GM19372 (cell line): ENCODE measurements around the gene CDH13.

Experiments used
- ATAC-seq: cut with Tn5 transposase; IDR thresholded peaks from one replicate; pipeline ENCODE4 v1.9.1; 2021; ENCODE audit warnings: mild to moderate bottlenecking, low read depth, moderate library complexity; ENCODE audit not compliant: unreplicated experiment

The CDH13 gene

DNA sequence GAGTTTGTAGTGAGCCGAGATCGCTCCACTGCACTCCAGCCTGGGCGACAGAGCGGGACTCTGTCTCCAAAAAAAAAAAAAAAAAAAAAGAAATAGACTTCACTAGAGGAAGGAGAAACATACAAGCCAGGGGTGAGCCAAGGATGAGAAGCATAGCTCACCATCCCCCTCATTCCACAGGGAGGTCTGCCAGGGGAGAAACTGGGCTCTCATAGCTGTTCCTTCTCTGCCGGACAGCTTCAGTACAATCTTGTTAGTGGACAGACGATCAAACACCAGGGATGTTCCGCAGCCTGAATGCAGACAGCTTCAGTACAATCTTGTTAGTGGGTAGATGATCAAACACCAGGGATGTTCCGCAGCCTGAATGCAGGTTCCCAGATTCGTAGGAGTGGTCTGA, 509.6 kb downstream of the CDH13 start:
- no peak for ATAC-seq

DNA sequence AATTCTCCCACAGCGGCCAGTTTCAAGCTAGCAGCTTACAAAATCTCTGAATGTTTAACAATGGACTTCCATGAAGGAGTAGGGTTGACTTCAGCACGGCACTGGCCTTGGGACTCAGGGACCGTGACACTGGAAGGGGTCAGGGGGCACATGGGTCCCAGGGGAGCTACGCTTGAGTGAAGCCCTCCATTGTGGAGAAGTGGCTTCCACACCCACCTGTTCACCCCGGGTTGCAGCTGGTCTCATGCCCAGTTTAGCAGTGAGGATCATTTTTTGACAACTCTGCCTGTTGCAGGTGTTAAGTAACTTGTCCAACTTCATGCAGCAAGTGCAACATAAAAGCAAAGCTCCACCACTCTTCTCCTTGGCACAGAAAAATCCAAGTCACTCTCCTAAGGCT, 510.2 kb downstream of the CDH13 start:
- ATAC-seq = peak; percentile 23

DNA sequence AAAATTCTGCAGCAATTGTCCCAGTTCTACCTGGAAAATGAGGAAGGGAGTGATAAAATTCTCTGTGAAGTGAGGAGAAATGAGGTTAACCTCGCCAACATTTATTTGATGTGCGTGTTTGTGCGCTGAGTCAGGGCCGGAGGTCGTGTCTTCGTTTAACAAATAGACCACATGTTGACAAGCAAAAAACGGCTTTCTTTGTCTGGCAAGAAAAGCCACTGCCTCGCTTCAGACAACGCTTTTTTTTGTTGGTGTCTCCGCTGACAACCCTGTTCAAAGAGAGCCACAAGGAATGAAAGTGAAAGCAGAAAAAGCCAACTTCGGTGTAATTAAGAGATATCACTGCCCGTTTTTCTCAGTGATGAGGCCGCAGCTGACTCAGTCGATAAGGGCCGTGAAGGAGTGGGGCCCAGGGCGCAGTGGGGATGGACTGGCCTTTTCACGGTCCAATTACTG, 510.6 kb downstream of the CDH13 start:
- ATAC-seq = peak; percentile 76

DNA sequence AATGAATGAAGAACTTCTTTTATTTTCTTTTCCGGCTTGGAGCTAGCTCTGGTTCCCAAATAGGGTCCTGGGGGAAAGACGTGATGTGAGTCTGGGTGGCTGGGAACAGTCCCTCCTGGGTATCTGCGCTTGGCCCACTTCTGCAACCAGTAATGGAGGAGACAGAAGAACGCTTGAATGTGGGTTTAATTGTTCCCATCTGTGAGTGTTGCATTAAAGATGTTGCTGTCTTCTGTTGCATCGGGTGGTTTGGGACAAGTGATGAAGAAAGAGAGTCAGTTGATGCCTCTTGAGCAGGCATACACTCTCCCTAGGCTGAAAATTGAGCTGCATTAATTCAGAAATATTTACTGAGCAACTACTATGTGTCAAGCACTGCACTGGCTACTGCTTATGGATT, 511.1 kb downstream of the CDH13 start:
- no peak for ATAC-seq

DNA sequence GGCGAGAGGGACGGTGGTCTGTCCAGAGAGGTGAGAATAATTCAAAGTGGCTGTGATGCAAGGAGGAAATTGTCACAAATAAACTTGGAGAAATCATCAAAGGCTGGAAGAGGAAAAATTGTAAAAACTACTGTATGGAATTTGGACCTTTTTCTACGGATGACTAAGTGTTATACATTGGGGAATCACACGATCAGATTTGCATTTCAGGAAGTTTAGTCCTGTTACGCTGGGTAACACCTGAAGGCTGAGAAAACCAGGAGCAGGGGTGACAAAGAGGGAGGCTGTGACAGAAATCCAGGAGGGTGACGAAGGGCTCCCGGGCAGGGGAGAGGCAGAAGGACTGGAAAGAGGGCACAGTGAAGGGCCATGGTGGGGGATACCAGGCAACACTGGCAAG, 511.7 kb downstream of the CDH13 start:
- no peak for ATAC-seq

DNA sequence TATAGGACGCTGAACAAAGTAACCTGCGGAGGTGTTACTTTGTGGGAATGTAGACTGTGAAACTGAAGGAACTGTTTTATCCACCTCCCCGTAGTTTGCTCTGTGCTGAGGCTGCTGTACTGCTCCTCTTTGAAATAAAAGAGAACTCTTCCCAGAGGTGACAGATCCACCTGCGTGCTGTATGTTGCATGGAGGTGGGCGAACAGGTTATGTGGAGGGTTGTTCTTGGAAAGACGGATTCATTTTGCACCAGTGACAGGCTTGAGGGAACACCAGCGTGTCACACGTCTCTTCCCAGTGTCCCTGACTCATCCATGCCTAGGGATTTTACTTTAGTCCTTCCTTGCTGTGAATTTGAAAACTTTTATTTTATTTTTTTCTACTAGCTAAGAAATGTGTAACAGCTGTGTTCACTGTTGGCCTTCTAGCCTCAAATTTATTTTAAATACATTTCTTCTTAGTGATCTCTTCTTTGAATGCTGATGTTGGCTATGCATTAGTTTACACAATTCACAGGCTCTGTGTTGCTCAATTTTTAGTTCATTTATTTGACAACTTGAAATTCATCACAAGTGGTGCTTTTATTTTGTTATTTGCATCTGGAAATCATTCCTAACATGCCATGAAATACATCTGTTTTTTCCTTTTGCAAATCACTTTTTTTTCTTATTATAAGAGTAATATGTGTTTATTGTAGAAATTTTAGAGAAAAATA, 512.4 kb downstream of the CDH13 start:
- ATAC-seq = no peak

DNA sequence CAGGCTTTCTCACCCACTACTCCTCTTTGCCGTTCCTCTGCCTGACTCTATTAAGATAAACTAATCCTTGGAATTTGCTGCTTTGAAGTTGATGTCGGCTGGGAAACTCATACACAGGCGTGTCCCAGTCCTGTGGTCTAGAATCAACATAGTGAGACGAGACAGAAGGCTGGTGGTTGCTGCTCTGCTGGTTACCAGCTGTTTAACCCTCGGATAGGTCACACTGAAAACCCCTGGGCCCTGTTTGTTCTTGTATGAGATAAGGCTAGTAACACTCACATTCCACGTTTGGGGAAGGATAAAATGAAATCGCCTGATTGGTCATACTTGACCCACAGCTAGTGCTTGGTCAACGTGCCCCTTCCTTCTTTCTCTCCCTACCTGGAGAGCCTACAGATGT, 517.0 kb downstream of the CDH13 start:
- ATAC-seq = no peak

DNA sequence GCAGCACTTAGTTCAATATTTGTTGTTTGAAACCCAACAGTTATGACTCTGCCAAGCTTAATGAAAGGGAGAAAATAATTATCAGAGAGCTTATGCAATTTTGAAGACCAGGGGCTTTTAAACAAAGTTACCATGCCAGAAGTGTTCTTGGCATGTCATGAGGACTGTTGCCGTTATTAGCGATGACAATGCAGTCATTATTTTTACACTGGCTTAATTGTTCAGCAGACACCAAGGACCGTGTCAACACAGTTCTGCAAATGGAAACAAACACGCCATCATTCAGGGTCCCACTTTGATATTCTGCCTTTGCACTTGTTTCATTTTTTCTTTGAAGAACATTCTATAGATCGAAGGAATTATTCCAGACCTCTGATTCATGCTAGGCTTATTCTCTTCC, 518.5 kb downstream of the CDH13 start:
- ATAC-seq = no peak

DNA sequence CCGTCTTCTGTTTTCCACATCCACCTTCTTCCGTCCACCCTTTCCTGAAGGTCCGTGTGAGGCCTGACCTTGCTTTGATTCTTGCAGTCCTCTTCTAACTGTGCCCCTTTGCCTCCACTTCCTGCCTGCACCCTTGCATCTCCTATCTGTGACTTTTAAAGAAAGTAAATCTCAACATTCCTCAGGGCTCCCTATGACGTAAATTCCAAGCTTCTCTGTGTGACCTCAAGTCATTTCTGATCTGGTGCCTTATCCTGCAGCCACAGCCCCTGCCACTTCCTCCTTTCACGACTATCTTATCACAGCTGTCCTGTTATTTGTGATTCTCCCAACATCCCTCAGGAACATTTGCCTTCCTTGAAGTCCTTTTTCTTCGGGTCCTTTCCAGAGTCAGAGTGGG, 520.5 kb downstream of the CDH13 start:
- ATAC-seq = no peak

DNA sequence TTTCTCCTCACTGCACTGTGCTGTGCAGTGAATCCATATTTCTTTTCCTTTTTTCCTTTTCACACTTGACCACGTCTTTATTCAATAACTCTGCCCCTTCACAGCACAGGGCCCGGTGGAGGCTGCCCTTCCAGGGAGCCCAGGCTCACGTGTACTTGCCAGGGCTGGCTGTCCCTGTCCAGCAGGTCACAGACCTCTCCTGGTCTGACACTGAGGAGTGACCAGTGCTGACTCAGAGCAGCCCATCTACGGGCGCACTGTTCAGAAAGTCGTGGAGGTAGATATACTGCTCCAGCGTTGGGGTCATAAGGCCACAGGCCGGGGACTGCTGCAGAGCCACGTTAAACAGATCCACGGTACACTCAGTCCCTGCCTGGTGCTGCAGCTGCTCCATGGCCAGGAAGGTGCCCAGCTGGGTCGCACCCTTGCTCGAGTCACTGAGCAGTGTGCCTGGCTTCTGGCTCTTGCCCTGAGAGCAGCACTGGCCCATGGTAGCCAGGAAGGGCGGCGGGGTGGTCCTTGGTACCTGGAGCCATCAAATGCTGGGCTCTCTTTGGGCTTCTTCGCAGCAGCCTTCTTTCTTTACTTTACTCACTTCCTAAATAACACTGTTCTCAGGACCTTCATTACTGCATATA, 531.7 kb downstream of the CDH13 start:
- no peak for ATAC-seq

DNA sequence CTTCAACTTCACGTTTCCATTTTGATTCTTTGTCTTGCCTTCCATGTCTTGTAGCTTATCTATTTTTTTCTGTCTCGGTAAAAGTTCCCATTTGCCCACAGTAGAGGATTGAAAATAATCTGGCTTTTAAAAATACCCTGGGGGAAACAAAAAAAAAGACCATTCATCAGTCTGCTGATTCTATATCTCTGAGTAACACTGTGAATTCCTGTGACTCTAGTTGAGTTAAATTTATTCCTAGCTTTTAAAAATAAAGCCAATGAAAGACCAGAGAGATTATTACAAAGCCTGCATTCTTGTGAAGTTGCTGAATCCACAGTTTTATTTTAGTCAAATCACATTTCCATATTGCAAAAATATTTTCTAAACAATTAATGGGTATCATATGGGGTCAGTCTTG, 532.3 kb downstream of the CDH13 start:
- ATAC-seq = no peak

DNA sequence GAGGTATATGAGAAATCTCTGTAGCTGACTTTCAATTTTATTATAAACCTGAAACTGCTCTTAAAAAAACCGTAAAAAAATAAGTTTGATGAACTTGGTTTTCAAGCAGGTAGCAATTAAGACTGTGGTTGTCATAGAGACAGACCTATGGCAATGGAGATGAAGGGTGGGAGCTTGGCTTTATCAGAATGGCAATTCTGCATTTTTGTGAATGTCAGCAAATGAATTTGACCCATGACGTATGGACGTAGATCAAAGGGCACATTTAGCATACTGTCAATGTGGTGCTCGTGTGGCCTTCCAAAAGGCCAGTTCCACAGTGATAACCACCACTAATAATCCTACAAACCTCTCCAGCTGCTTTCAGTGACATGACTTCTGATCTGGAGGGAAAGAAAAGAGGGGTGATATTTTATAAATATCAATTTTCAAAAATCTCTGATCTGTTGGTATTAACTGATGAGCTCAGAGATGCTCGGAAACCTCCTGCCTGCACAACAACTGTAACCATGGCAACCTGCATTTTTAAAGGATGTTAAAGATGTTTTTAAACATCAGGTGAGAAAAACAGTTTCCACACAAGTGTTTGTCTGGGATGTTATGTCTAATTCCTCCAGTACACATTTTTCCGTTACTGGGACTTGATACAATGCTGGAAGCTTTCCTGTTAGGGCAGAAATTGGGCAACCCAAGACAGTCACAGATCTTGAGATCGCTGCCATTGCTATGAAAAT, 533.7 kb downstream of the CDH13 start:
- no peak for ATAC-seq

DNA sequence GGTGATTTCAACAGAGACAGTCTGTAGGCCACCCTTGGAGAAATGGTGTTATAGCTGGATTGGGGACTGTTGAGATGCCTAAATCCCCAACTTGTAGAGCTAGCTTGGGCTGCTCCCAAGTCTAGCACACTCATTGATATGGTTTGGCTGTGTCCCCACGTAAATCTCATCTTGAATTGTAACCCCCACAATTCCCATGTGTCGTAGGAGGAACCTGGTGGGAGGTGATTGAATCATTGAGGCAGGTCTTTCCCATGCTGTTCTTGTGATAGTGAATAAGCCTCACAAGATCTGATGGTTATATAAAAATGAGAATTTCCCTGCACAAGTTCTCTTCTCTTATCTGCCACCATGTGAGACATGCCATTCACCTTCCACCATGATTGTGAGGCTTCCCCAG, 536.0 kb downstream of the CDH13 start:
- no peak for ATAC-seq

DNA sequence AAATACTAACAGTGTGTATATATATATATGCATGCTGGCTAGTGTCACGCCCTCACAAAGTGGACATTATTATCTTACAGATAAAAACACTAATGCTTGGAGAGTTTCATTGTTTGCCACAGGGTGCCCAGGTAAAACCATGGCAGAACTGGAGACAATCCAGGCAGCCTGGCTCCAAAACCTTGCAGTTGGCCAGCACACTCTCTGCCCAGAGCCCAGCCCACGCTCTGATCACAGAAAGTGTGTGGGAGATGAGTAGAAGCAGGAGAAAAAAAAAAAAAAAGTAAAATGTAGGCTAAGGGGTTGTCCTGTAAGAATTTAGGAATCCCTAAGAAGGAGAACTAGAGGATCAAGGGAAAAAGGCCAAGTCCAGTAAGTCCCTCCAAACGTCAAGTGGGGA, 538.0 kb downstream of the CDH13 start:
- ATAC-seq = no peak

DNA sequence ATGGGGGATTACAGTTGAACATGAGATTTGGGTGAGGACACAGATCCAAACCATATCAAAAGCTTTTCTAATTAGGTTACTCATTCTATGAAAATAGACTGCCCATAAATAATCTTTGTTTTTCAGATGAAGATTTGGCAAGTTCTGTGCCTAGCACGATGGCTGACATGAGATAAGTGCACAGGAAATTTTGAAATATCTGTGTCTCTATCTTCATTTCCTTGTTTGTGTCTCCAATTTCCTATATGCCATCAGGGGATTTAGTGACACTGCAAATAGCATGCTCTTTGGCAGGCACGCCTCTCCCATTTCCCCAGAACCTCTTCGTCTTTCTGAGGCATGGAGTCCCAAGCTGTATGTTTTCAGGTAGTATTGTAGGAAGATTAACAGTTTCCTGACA, 544.6 kb downstream of the CDH13 start:
- ATAC-seq = no peak

DNA sequence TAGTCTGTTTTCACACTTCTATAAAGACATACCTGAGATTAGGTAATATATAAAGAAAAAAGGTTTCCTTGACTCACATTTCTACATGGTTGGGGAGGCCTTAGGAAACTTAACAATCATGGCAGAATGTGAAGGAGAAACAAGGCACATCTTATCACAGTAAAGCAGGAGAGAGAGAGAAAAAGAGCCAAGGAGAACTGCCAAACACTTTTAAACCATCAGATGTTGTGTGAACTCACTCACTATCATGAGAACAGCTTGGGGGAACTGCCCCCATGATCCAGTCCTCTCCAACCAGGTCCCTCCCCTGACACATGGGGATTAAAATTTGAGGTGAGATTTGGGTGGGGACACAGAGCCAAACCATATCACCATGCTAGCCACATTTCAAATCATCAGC, 547.9 kb downstream of the CDH13 start:
- ATAC-seq = no peak

DNA sequence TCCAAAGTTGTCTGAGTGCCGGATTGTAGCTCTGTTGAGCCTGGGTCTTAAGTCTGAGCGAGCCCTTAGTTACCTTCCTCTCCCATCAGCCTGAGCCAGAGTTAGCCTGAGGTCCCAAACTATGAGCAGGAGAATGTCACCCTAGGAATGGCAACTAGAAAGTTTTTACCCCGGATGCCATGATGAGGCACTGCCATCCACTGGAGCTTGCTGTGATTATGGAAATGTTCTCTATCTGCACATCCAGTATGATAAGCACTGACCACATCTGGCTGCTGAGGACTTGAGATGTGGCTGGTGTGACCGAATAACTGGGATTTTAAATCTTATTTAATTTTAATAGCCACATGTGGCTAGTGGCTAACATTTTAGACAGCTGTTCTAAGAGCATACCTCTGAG, 550.0 kb downstream of the CDH13 start:
- ATAC-seq = no peak

DNA sequence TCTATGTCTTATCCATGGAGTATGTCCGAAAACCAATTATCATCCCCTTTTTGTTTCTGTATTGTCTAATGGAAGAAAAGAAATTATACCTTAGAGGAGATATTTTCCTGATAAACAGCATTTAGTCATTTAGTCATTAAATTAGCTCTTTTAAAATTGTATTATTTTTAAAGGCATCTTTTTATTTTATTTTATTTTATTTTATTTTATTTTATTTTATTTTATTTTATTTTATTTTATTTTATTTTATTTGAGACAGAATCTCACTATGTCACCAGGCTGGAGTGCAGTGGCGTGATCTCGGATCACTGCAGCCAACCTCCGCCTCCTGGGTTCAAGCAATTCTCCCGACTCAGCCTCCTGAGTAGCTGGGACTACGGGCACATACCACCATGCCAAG, 559.1 kb downstream of the CDH13 start:
- no peak for ATAC-seq

DNA sequence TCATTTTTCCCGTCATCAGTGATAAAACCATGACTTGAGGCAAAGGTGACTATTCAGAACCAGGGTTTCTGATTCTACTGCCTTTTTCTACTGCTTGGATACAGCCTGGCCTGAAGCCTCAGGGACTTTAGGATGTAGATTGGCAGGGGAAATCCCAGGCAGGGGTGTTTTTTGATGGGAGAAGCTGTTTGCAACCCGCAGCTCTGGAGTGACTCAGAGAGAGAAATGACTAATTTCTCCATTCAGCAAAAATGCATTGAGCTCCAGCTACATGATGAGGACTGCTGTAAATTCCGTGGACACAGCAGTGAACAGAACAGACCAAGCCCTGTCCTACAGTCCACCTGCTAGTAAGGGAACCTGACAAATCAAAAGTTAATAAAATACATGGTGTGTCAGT, 560.6 kb downstream of the CDH13 start:
- no peak for ATAC-seq

DNA sequence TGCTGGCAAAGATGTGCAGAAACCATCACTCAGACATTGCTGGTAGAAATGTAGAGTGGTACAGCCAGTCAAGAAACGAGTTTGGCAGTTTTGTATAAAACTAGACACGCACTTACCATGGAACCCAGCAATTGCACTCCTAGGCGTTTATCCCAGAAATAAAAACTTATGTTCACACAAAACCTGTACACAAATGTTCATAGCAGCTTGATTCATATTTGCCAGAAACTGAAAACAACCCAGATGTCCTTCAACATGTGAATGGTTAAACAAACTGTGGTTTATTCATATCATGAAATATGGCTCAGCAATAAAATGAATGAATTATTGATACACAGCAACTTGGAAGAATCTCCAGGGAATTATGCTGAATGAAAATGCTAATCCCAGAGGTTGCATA, 570.0 kb downstream of the CDH13 start:
- no peak for ATAC-seq

DNA sequence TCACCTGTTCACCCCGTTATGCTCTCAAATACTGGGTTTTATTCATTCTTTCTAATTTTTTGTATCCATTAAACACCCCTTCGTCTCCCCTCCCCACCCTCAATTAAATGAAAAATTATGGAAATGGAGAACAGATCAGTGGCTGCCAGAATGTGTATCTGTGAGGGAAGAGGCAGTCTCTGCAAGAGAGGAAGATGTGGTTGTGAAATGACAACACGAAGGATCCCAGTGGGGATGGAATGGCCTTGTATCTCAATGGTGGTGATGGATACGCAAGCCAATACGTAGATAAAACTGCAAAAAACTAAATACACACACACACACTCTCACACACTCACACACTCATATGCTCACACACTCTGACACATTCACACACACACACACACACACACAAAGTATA, 570.7 kb downstream of the CDH13 start:
- no peak for ATAC-seq

DNA sequence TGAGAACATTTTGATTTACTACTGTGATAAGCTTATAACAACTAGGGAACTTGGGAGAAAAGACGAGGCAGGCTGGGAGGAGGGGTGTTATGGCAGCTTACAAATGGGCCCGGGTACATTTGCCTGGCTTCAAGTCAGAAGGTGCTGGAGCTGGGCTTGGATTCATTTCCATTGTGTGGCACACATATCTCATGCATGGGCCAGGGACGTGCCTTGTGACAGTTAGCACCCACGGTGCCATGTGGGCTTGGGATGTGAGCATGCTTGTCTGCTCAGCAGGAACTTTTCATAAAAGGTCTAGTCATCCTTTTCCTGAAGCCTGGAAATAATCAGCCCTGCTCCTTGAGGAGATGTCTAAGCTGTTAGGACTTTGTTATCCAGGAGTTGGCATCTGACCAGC, 572.2 kb downstream of the CDH13 start:
- ATAC-seq = no peak
